B cell (primary cell): ENCODE measurements around the gene RASA3. TPM values are rescaled to one million over a fixed set of nuclear protein-coding genes. Genes with fewer than 3 reads are reported as not detected.

Source experiments
- ATAC-seq: fragments of 200-7000 bp; cut with Tn5 transposase; one replicate; pipeline ENCODE4 v1.10.0; 2021; ENCODE audit warnings: low read depth, mild to moderate bottlenecking, moderate number of reproducible peaks, moderate library complexity
- CTCF ChIA-PET: fragments of 350-600 bp; sonication (Branson Sonifier 250); formaldehyde crosslinking; loops from one replicate; lab custom pipeline; 2021; ENCODE audit warnings: antibody characterized with exemption, inconsistent platforms; lab: Charles Lee
- POLR2A ChIA-PET: fragments of 350-600 bp; sonication (Branson Sonifier 250); formaldehyde crosslinking; loops from one replicate; lab custom pipeline; 2021; ENCODE audit warnings: antibody characterized with exemption; lab: Charles Lee
- DNase-seq: peaks from one replicate; pipeline ENCODE4 v3.0.0; 2013
- H2AFZ ChIP-seq: 2 replicates; pipeline ENCODE4 v1.6.1; 2012; ENCODE audit warnings: mild to moderate bottlenecking, low read depth, low read length; ENCODE audit not compliant: insufficient read depth, poor library complexity, severe bottlenecking
- H3K27ac ChIP-seq, 2 donors: 1 replicate in 1 of 2; 2 replicates in 1 of 2; pipeline ENCODE4 v1.5.1; 2012 to 2013; ENCODE audit warnings: low read length in 2 of 2, mild to moderate bottlenecking in 2 of 2, moderate library complexity in 1 of 2
- H3K27me3 ChIP-seq, 4 experiments: fragments of 200-600 bp in 1 of 4; sonication (generic) in 1 of 4; replicated peaks in 1 of 4; 1 replicate in 2 of 4; 2 replicates in 2 of 4; pipeline versions ENCODE4 v1.6.1 to v1.7.0; 2013 to 2016; ENCODE audit warnings: low read length in 3 of 4, mild to moderate bottlenecking in 2 of 4, mixed read lengths in 1 of 4, moderate library complexity in 1 of 4; ENCODE audit not compliant: insufficient read depth in 4 of 4, control insufficient read depth in 3 of 4; ENCODE audit errors: control extremely low read depth in 1 of 4
- H3K36me3 ChIP-seq, 2 experiments: replicated peaks in 1 of 2; 1 replicate in 1 of 2; 2 replicates in 1 of 2; pipeline versions ENCODE4 v1.6.1 to v1.7.1; 2013; ENCODE audit warnings: low read length in 1 of 2; ENCODE audit not compliant: insufficient read depth in 2 of 2, control insufficient read depth in 1 of 2; ENCODE audit errors: control extremely low read depth in 1 of 2, extremely low read depth in 1 of 2
- H3K4me1 ChIP-seq, 2 donors: fragments of 200-600 bp in 1 of 2; sonication (generic) in 1 of 2; 1 replicate in 1 of 2; 2 replicates in 1 of 2; pipeline versions ENCODE4 v1.5.1 to v1.6.1; 2013 to 2017; ENCODE audit warnings: low read length in 2 of 2; ENCODE audit not compliant: control insufficient read depth in 2 of 2, insufficient read depth in 2 of 2
- H3K4me2 ChIP-seq: replicated peaks from 2 replicates; pipeline ENCODE3; 2012; ENCODE audit warnings: mild to moderate bottlenecking, low read depth, low read length; ENCODE audit not compliant: poor library complexity, severe bottlenecking
- H3K4me3 ChIP-seq, 5 experiments: fragments of 200-600 bp in 1 of 5; sonication (generic) in 1 of 5; 1 replicate in 3 of 5; 2 replicates in 2 of 5; pipeline versions ENCODE4 v1.5.1 to v1.7.0; 2011 to 2016; ENCODE audit warnings: low read length in 4 of 5, mild to moderate bottlenecking in 4 of 5, low read depth in 2 of 5, control low read depth in 1 of 5, moderate library complexity in 1 of 5; ENCODE audit not compliant: insufficient read depth in 1 of 5; ENCODE audit errors: control extremely low read depth in 1 of 5, extremely low read depth in 1 of 5
- H3K79me2 ChIP-seq: fragments of 200-600 bp; sonication (generic); one replicate; pipeline ENCODE4 v1.6.0; 2016; ENCODE audit warnings: low read length; ENCODE audit not compliant: control insufficient read depth, insufficient read depth
- H3K9ac ChIP-seq: fragments of 200-600 bp; sonication (generic); 2 replicates; pipeline ENCODE4 v1.6.1; 2017; ENCODE audit warnings: mild to moderate bottlenecking, low read length, moderate library complexity
- H3K9me3 ChIP-seq, 3 donors: one replicate each; pipeline versions ENCODE4 v1.6.1 to v1.7.1; 2013; ENCODE audit warnings: low read length in 2 of 3; ENCODE audit not compliant: control insufficient read depth in 2 of 3, insufficient read depth in 1 of 3; ENCODE audit errors: control extremely low read depth in 1 of 3
- H4K20me1 ChIP-seq: 2 replicates; pipeline ENCODE4 v1.6.0; 2012; ENCODE audit warnings: mild to moderate bottlenecking, low read length; ENCODE audit not compliant: insufficient read depth, control insufficient read depth, poor library complexity, severe bottlenecking
- H3K27ac Mint-ChIP-seq: one replicate; pipeline ENCODE4 v1.8.0; 2021; ENCODE audit warnings: mixed read lengths
- H3K27me3 Mint-ChIP-seq: one replicate; pipeline ENCODE4 v1.8.0; 2021; ENCODE audit warnings: mixed read lengths
- H3K4me1 Mint-ChIP-seq: one replicate; pipeline ENCODE4 v1.8.0; 2021; ENCODE audit warnings: mixed read lengths
- H3K4me3 Mint-ChIP-seq: one replicate; pipeline ENCODE4 v1.8.0; 2021; ENCODE audit warnings: mixed read lengths
- H3K9me3 Mint-ChIP-seq: one replicate; pipeline ENCODE4 v1.8.0; 2022; ENCODE audit warnings: mixed read lengths; ENCODE audit not compliant: insufficient read depth
- CTCF ChIP-seq: fragments of 200-600 bp; IDR thresholded peaks from one replicate; pipeline ENCODE4 v1.8.0; 2022; ENCODE audit warnings: antibody characterized with exemption, mild to moderate bottlenecking
- EZH2 ChIP-seq: IDR thresholded peaks from 2 replicates; pipeline ENCODE4 v1.6.1; 2012; ENCODE audit warnings: borderline replicate concordance, low read depth, mild to moderate bottlenecking, moderate library complexity, low read length; ENCODE audit not compliant: insufficient read depth, poor library complexity, severe bottlenecking
- WGBS: methylation state at CpG from one replicate; pipeline ENCODE4 v1.1.5; 2013; ENCODE audit warnings: missing lambda C conversion rate; ENCODE audit not compliant: insufficient coverage; 5-methylcytosine and 5-hydroxymethylcytosine counted together
- intact Hi-C: fragments of 100-400 bp; cut with micrococcal nuclease; formaldehyde crosslinking; loops from one replicate; pipeline ENCODE4 v1.10.0; 2022
- polyA plus RNA-seq: library from polyadenylated mRNA; depleted of rRNA; stranded (reverse); fragments of >200 nt; gene quantifications from 2 replicates; pipeline ENCODE4 v1.2.3, GENCODE V29; 2012
- total RNA-seq, 2 donors: library from RNA; stranded (reverse); fragments of 120-200 nt in 1 of 2; gene quantifications; 1 replicate in 1 of 2; 2 replicates in 1 of 2; pipeline versions ENCODE4 v1.2.3 to v1.2.4, GENCODE V29; 2013 to 2022

Gene RASA3
- total and polyA plus RNA-seq, 2 donors (not counting 1 experiment from before 2014, with no cell fraction given): 54.2 to 87.4 TPM

- Histone ChIP-seq H3K9me3 (peaks cover 0 to 4% (median 0%) of the 10 kb centered on the region in 3 donors), H3K27ac (peak overlapping the region; percentile 81 to 90), H2AFZ (peak overlapping the region; percentile 66), H3K4me3 (peak overlapping the region; percentile 82 to 95 (median 86)), H3K79me2 (peaks cover 54% of the 10 kb centered on the region), H3K27me3 (no peaks in the 10 kb centered on the region), H3K36me3 (peaks cover 0 to 5% of the 10 kb centered on the region in 2 experiments), H3K4me2 (peak overlapping the region; percentile 95), H4K20me1 (peaks cover 55% of the 10 kb centered on the region), H3K4me1 (peaks cover 63 to 70% of the 10 kb centered on the region in 2 donors), H3K9ac (peak overlapping the region; percentile 88)
- Mint-ChIP-seq H3K4me1 (peaks cover 77% of the 10 kb centered on the region), H3K27me3 (no peaks in the 10 kb centered on the region), H3K4me3 (peak overlapping the region; percentile 100), H3K9me3 (no peaks in the 10 kb centered on the region), H3K27ac (peak overlapping the region; percentile 87)
- CTCF ChIA-PET: interaction anchor here (1.5 kb wide), 1 partner anchor 19 kb away, joined by 5 read pairs; no protein-coding TSS in a partner anchor
- DNase-seq (peak; percentile 35), ATAC-seq (no peak)
- POLR2A ChIA-PET: interaction anchor here (1.0 to 2.3 kb wide), 4 partner anchors 13 to 19 kb away, joined by 4 to 7 read pairs (median 6); no protein-coding TSS in a partner anchor
- 55% methylated on average over 18 of the region's 18 CpGs for WGBS
- intact Hi-C loops: loop anchor here (5.0 kb wide), 1 partner anchor 313 kb away; no protein-coding TSS in a partner anchor
- no peak for TF ChIP-seq EZH2
- TF ChIP-seq CTCF: no peak
These were observed 2.1 kb downstream of the RASA3 start for GRCh38 chr13:114130131-114130836.
